IMR-90 (cell line): ENCODE data around the gene KIF1A. TPM values are rescaled to one million over a fixed set of nuclear protein-coding genes. Genes with fewer than 3 reads are reported as not detected.

ENCODE experiments used
- ATAC-seq: fragments of 200-7000 bp; cut with Tn5 transposase; 2 replicates; pipeline ENCODE4 v1.9.1; 2020; ENCODE audit warnings: low read depth, mild to moderate bottlenecking, moderate library complexity
- BruUV-seq: library from RNA; stranded (reverse); fragments of 400-500 nt; replicated peaks from 2 replicates; lab custom pipeline; 2021; lab: Mats Ljungman, UMichigan
- CTCF ChIA-PET: fragments of 300-600 bp; formaldehyde crosslinking; extraction: SDS; loops from one replicate; lab custom pipeline; 2021; ENCODE audit warnings: antibody characterized with exemption; lab: Yijun Ruan, JAX
- POLR2A ChIA-PET: fragments of 300-600 bp; sonication (Branson Sonifier 250); formaldehyde crosslinking; loops from one replicate; lab custom pipeline; 2022; ENCODE audit warnings: antibody characterized with exemption; ENCODE audit not compliant: unreplicated experiment; lab: Charles Lee
- DNase-seq: peaks from one replicate; pipeline ENCODE4 v3.0.0; 2013
- H2AFZ ChIP-seq: replicated peaks from 2 replicates; pipeline ENCODE3; 2013; ENCODE audit warnings: low read length, mild to moderate bottlenecking; ENCODE audit not compliant: poor library complexity
- H2AK5ac ChIP-seq: 2 replicates; pipeline ENCODE4 v1.6.1; 2013; ENCODE audit warnings: low read depth, low read length, inconsistent platforms
- H2AK9ac ChIP-seq: replicated peaks from 2 replicates; pipeline ENCODE3; 2013; ENCODE audit warnings: mild to moderate bottlenecking, low read depth, low read length, moderate library complexity; ENCODE audit not compliant: poor library complexity
- H2BK120ac ChIP-seq: 2 replicates; pipeline ENCODE4 v1.6.1; 2013; ENCODE audit warnings: low read depth, low read length, inconsistent platforms
- H2BK15ac ChIP-seq: 3 replicates; pipeline ENCODE4 v1.6.1; 2013; ENCODE audit warnings: low read depth, low read length, inconsistent platforms
- H2BK20ac ChIP-seq: 2 replicates; pipeline ENCODE4 v1.6.1; 2013; ENCODE audit warnings: low read depth, mild to moderate bottlenecking, inconsistent platforms, low read length, moderate library complexity
- H2BK5ac ChIP-seq: 2 replicates; pipeline ENCODE4 v1.6.1; 2013; ENCODE audit warnings: mild to moderate bottlenecking, low read depth, low read length, inconsistent platforms; ENCODE audit not compliant: poor library complexity, severe bottlenecking
- H3K14ac ChIP-seq: replicated peaks from 2 replicates; pipeline ENCODE4 v1.6.1; 2013; ENCODE audit warnings: low read depth, low read length, inconsistent platforms
- H3K18ac ChIP-seq: 2 replicates; pipeline ENCODE4 v1.6.1; 2013; ENCODE audit warnings: low read depth, low read length, control low read depth
- H3K23ac ChIP-seq: 2 replicates; pipeline ENCODE4 v1.6.1; 2013; ENCODE audit warnings: low read depth, low read length, inconsistent platforms
- H3K27ac ChIP-seq: 2 replicates; pipeline ENCODE4 v1.5.1; 2013; ENCODE audit warnings: mild to moderate bottlenecking, control low read depth, low read length; ENCODE audit not compliant: insufficient read depth
- H3K27me3 ChIP-seq: 2 replicates; pipeline ENCODE4 v1.6.1; 2013; ENCODE audit warnings: low read length; ENCODE audit not compliant: control insufficient read depth, insufficient read depth
- H3K36me3 ChIP-seq: 2 replicates; pipeline ENCODE4 v1.6.1; 2013; ENCODE audit warnings: low read length, mixed read lengths; ENCODE audit not compliant: control insufficient read depth, insufficient read depth
- H3K4ac ChIP-seq: 2 replicates; pipeline ENCODE4 v1.6.1; 2013; ENCODE audit warnings: low read depth, low read length, inconsistent platforms
- H3K4me1 ChIP-seq: 2 replicates; pipeline ENCODE4 v1.6.1; 2013; ENCODE audit warnings: low read length, mixed read lengths; ENCODE audit not compliant: control insufficient read depth, insufficient read depth
- H3K4me2 ChIP-seq: 2 replicates; pipeline ENCODE4 v1.6.1; 2013; ENCODE audit warnings: low read depth, mild to moderate bottlenecking, control low read depth, low read length, moderate library complexity
- H3K4me3 ChIP-seq: 2 replicates; pipeline ENCODE4 v1.5.1; 2013; ENCODE audit warnings: low read depth, mild to moderate bottlenecking, control low read depth, low read length, moderate library complexity; ENCODE audit not compliant: insufficient read depth
- H3K56ac ChIP-seq: 2 replicates; pipeline ENCODE4 v1.6.1; 2013; ENCODE audit warnings: low read length, inconsistent platforms; ENCODE audit not compliant: insufficient read depth; ENCODE audit errors: extremely low read depth
- H3K79me1 ChIP-seq, 2 experiments: 2 replicates each; pipeline ENCODE4 v1.6.1; 2013; ENCODE audit warnings: low read length in 2 of 2, inconsistent platforms in 1 of 2, low read depth in 1 of 2
- H3K9ac ChIP-seq: 2 replicates; pipeline ENCODE4 v1.6.1; 2013; ENCODE audit warnings: low read depth, low read length, control low read depth
- H3K9me1 ChIP-seq: 2 replicates; pipeline ENCODE4 v1.6.1; 2013; ENCODE audit warnings: low read length, inconsistent platforms; ENCODE audit not compliant: insufficient read depth
- H3K9me3 ChIP-seq: 2 replicates; pipeline ENCODE4 v1.6.1; 2013; ENCODE audit warnings: low read length; ENCODE audit not compliant: control insufficient read depth, insufficient read depth
- H4K20me1 ChIP-seq: 2 replicates; pipeline ENCODE4 v1.6.1; 2013; ENCODE audit warnings: low read length, inconsistent platforms; ENCODE audit not compliant: insufficient read depth
- H4K5ac ChIP-seq: 2 replicates; pipeline ENCODE4 v1.6.1; 2013; ENCODE audit warnings: mild to moderate bottlenecking, low read depth, low read length, control low read depth
- H4K8ac ChIP-seq, 2 experiments: 2 replicates each; pipeline ENCODE4 v1.6.1; 2013; ENCODE audit warnings: low read depth in 2 of 2, low read length in 2 of 2, control low read depth in 1 of 2, inconsistent platforms in 1 of 2
- H4K91ac ChIP-seq: 2 replicates; pipeline ENCODE4 v1.6.1; 2013; ENCODE audit warnings: low read depth, low read length, inconsistent platforms; ENCODE audit not compliant: insufficient read depth
- BHLHE40 ChIP-seq: fragments of 150-350 bp; IDR thresholded peaks from 2 replicates; pipeline ENCODE4 v1.6.1; 2016; ENCODE audit warnings: mild to moderate bottlenecking, low read depth, low read length
- CEBPB ChIP-seq: IDR thresholded peaks from 2 replicates; pipeline ENCODE4 v1.6.1; 2012; ENCODE audit warnings: low read depth, low read length, improper control_type of control experiment
- CHD1 ChIP-seq: IDR thresholded peaks from 2 replicates; pipeline ENCODE4 v1.6.1; 2012; ENCODE audit warnings: low read depth, low read length, improper control_type of control experiment
- FOS ChIP-seq: fragments of 150-350 bp; IDR thresholded peaks from 2 replicates; pipeline ENCODE4 v1.6.1; 2016; ENCODE audit warnings: low read depth, low read length
- MAFK ChIP-seq: IDR thresholded peaks from 2 replicates; pipeline ENCODE4 v1.6.1; 2012; ENCODE audit warnings: low read depth, low read length, improper control_type of control experiment
- NFE2L2 ChIP-seq: fragments of 150-350 bp; IDR thresholded peaks from 2 replicates; pipeline ENCODE4 v1.6.1; 2016; ENCODE audit warnings: low read depth, mild to moderate bottlenecking, low read length
- POLR2A ChIP-seq: IDR thresholded peaks from 2 replicates; pipeline ENCODE4 v1.6.1; 2012; ENCODE audit warnings: mild to moderate bottlenecking, low read depth, low read length
- RAD21 ChIP-seq: IDR thresholded peaks from 2 replicates; pipeline ENCODE4 v1.6.1; 2012; ENCODE audit warnings: low read length, improper control_type of control experiment
- RCOR1 ChIP-seq: IDR thresholded peaks from 2 replicates; pipeline ENCODE4 v1.6.1; 2012; ENCODE audit warnings: mild to moderate bottlenecking, low read length, improper control_type of control experiment; ENCODE audit not compliant: insufficient replicate concordance
- SMC3 ChIP-seq: fragments of 150-350 bp; IDR thresholded peaks from 2 replicates; pipeline ENCODE4 v1.6.1; 2016; ENCODE audit warnings: low read depth, mild to moderate bottlenecking, antibody characterized with exemption, low read length, moderate library complexity
- WGBS, 2 experiments: methylation state at CpG; one replicate each; pipeline versions ENCODE4 v1.1.5 to v1.1.7; 2013; ENCODE audit warnings: missing lambda C conversion rate in 2 of 2; ENCODE audit not compliant: insufficient read length in 1 of 2; ENCODE audit errors: extremely low coverage in 2 of 2; 5-methylcytosine and 5-hydroxymethylcytosine counted together
- dilution Hi-C: fragments of 300-500 bp; cut with HindIII; formaldehyde crosslinking; loops from one replicate; pipeline ENCODE4 v1.14.3; 2018; ENCODE audit warnings: low sequenced_read_pairs; ENCODE audit not compliant: unreplicated experiment
- in situ Hi-C: fragments of 300-500 bp; cut with MboI; formaldehyde crosslinking; loops from 3 replicates; pipeline ENCODE4 v1.14.3; 2019; ENCODE audit warnings: low sequenced_read_pairs, inconsistent platforms, mixed read lengths
- intact Hi-C: fragments of 100-400 bp; cut with micrococcal nuclease; formaldehyde crosslinking; loops from 2 replicates; pipeline ENCODE4 v1.10.0; 2022
- polyA plus RNA-seq, 3 experiments: library from polyadenylated mRNA; depleted of rRNA; stranded (reverse); fragments of >200 nt; gene quantifications; 2 replicates each; pipeline ENCODE4 v1.2.3, GENCODE V29; 2012; ENCODE audit warnings: low replicate concordance in 1 of 3
- total RNA-seq: library from RNA; depleted of rRNA; stranded (reverse); fragments of >200 nt; gene quantifications from 2 replicates; pipeline ENCODE4 v1.2.3, GENCODE V29; 2012
- TF ChIP-seq, protein P1 (sequence below): conservative IDR thresholded peaks from 2 replicates; pipeline ENCODE4 v1.5.1; 2012; ENCODE audit warnings: mild to moderate bottlenecking, low read depth, low read length, improper control_type of control experiment
- TF ChIP-seq, protein P2 (sequence below): fragments of 150-350 bp; IDR thresholded peaks from 2 replicates; pipeline ENCODE4 v1.6.1; 2017; ENCODE audit warnings: mild to moderate bottlenecking, antibody characterized with exemption, low read length, low read depth
- TF ChIP-seq, protein P3 (sequence below): fragments of 150-350 bp; IDR thresholded peaks from 2 replicates; pipeline ENCODE4 v1.6.1; 2016; ENCODE audit warnings: low read depth, mild to moderate bottlenecking, low read length, moderate library complexity, borderline replicate concordance

Gene KIF1A
- total and polyA plus RNA-seq, 2 of the 4 experiments (the other 2 are of a cell fraction): under 0.01 TPM; not detected in 1

DNA sequence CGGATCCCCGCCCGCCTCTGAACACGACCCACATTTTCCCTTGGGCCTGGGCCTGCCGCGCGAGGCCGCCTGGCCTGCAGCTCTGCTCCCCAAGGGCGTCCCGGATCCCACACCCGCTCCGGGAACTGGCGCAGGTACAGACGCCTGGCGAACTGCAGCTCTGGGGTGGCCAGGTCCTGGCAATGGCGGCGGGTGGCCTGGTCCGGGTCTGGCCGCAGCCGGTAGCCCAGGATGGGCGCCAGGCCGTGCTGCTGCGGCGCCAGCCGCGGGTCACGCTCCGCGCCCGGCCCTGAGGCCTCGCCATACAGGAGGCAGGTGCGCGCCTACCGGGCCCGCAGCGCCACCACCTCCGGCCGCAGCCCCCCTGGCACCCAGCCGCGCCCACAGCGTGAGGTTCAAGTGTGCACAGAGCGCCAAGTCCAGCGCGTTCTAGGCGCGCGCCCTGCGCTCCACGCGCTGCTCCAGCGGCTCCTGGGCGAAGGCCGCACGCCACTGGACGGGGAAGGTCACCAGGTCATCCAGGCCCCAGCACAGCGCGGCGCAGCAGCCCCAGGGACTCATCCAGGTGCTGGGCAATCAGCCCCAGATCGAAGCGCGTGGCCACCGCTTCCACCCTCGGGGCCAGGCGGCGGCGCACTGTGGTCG lies 118.8 kb downstream of the KIF1A start:
- no peak overlapping the region for H4K5ac ChIP-seq
- H3K56ac ChIP-seq: no peak overlapping the region
- H3K79me1 ChIP-seq: no peaks in the 10 kb centered on the region
- H3K18ac ChIP-seq: no peak overlapping the region
- dilution Hi-C loops: no loop called here
- no peak overlapping the region for H3K9ac ChIP-seq
- H2BK120ac ChIP-seq: no peak overlapping the region
- in situ Hi-C loops: no loop called here
- TF ChIP-seq CHD1 (no peak), RCOR1 (no peak), MAFK (no peak), NFE2L2 (no peak), BHLHE40 (no peak), CEBPB (no peak), SMC3 (no peak), POLR2A (no peak), RAD21 (no peak), FOS (no peak)
- TF ChIP-seq, protein P1, sequence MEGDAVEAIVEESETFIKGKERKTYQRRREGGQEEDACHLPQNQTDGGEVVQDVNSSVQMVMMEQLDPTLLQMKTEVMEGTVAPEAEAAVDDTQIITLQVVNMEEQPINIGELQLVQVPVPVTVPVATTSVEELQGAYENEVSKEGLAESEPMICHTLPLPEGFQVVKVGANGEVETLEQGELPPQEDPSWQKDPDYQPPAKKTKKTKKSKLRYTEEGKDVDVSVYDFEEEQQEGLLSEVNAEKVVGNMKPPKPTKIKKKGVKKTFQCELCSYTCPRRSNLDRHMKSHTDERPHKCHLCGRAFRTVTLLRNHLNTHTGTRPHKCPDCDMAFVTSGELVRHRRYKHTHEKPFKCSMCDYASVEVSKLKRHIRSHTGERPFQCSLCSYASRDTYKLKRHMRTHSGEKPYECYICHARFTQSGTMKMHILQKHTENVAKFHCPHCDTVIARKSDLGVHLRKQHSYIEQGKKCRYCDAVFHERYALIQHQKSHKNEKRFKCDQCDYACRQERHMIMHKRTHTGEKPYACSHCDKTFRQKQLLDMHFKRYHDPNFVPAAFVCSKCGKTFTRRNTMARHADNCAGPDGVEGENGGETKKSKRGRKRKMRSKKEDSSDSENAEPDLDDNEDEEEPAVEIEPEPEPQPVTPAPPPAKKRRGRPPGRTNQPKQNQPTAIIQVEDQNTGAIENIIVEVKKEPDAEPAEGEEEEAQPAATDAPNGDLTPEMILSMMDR: no peak
- TF ChIP-seq, protein P2, sequence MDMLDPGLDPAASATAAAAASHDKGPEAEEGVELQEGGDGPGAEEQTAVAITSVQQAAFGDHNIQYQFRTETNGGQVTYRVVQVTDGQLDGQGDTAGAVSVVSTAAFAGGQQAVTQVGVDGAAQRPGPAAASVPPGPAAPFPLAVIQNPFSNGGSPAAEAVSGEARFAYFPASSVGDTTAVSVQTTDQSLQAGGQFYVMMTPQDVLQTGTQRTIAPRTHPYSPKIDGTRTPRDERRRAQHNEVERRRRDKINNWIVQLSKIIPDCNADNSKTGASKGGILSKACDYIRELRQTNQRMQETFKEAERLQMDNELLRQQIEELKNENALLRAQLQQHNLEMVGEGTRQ: no peak
- TF ChIP-seq, protein P3, sequence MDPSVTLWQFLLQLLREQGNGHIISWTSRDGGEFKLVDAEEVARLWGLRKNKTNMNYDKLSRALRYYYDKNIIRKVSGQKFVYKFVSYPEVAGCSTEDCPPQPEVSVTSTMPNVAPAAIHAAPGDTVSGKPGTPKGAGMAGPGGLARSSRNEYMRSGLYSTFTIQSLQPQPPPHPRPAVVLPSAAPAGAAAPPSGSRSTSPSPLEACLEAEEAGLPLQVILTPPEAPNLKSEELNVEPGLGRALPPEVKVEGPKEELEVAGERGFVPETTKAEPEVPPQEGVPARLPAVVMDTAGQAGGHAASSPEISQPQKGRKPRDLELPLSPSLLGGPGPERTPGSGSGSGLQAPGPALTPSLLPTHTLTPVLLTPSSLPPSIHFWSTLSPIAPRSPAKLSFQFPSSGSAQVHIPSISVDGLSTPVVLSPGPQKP: no peak
- no peak overlapping the region for H2BK15ac ChIP-seq
- H2AFZ ChIP-seq: no peak overlapping the region
- H2AK9ac ChIP-seq: no peak overlapping the region
- no peak overlapping the region for H3K27ac ChIP-seq
- ATAC-seq (no peak), DNase-seq (no peak)
- no peak overlapping the region for H2AK5ac ChIP-seq
- H3K14ac ChIP-seq: no peak overlapping the region
- H3K4me2 ChIP-seq: no peak overlapping the region
- no peak overlapping the region for H3K4me3 ChIP-seq
- H4K8ac ChIP-seq: no peak overlapping the region
- H3K9me3 ChIP-seq: no peaks in the 10 kb centered on the region
- H3K4ac ChIP-seq: no peak overlapping the region
- no peak overlapping the region for H2BK5ac ChIP-seq
- H3K23ac ChIP-seq: no peak overlapping the region
- no peaks in the 10 kb centered on the region for H3K36me3 ChIP-seq
- WGBS, 2 experiments: 83% methylated on average over 33 of the region's 67 CpGs; no CpG with 5 or more reads in 1 of the 2 experiments
- intact Hi-C loops: loop anchor here (5.0 kb wide), 1 partner anchor 189 kb away; no protein-coding TSS in a partner anchor
- H2BK20ac ChIP-seq: no peak overlapping the region
- peaks cover 18% of the 10 kb centered on the region for H3K27me3 ChIP-seq
- no peaks in the 10 kb centered on the region for H4K20me1 ChIP-seq
- POLR2A ChIA-PET: no interaction called here
- H3K9me1 ChIP-seq: no peaks in the 10 kb centered on the region
- no peaks in the 10 kb centered on the region for H3K4me1 ChIP-seq
- BruUV-seq: no TSS peak
- CTCF ChIA-PET: no interaction called here
- H4K91ac ChIP-seq: no peak overlapping the region
